Measurements from ENCODE around the gene NGEF.

- TF ChIP-seq CTCF (IDR thresholded peaks at IDR 0.05) (no peak), ZFX (IDR thresholded peaks at IDR 0.05; ENCODE audit: borderline replicate concordance) (no peak)
These were observed 173.5 kb downstream of the NGEF start for GRCh38 chr2:232839411-232840079.

All from 22Rv1 (cell line).